Stomach (tissue), 4 donors: Measurements from ENCODE around the gene UMAD1.

ENCODE experiments used
- CTCF ChIP-seq, 7 experiments: fragments of 450-650 bp in 4 of 7; fragments of 200-600 bp in 3 of 7; sonication (generic) in 3 of 7; IDR thresholded peaks; one replicate each; pipeline ENCODE4 v1.5.1; 2016 to 2019; ENCODE audit warnings: antibody characterized with exemption in 7 of 7, control low read depth in 2 of 7, mild to moderate bottlenecking in 1 of 7
- POLR2A ChIP-seq, 4 donors: fragments of 450-650 bp; IDR thresholded peaks; one replicate each; pipeline ENCODE4 v1.6.1; 2016; ENCODE audit warnings: antibody characterized with exemption in 4 of 4, control low read depth in 2 of 4, mild to moderate bottlenecking in 1 of 4, moderate library complexity in 1 of 4

DNA sequence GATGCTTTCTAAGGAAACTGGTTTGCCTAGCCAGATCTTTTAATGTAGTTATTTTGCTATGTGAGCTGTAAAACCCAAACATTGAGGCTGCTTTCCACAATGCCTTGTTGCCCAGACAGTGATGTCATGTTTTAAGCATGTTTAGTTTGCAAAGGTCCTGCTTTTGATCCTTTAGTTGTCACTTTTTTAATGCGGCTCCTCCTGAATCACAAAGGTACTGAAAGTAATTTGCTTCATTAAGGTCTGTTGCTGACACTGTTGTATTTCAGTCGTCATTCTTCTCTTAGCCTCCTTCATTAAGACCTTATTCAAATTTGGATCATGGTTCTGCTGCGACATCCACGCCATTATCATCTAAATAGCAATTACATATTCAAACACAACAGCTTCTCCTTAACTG, 67.3 kb downstream of the UMAD1 start:
- TF ChIP-seq CTCF (IDR thresholded peaks at IDR 0.05) (no peak), POLR2A (IDR thresholded peaks at IDR 0.05) (no peak)
